Measurements from ENCODE around the gene MAP2K2.
A peak's percentile ranks its signal among the peaks of the same experiment; 100 is the strongest.

The MAP2K2 gene

GRCh38 chr19:4065430-4066175, 58.3 kb downstream of the MAP2K2 start:
- CTCF ChIA-PET, result no interaction called here
- TF ChIP-seq CTCF (conservative IDR thresholded peaks at IDR 0.05; ENCODE audit: low read depth), result no peak
- POLR2A ChIA-PET (ENCODE audit: low non-redundant PET), result interaction anchor here (0.5 kb wide), 1 partner anchor 314 kb away, joined by 4 read pairs; no protein-coding TSS in a partner anchor
- peak; percentile 97 for DNase-seq (ENCODE audit: low spot score)
- peak overlapping the region; percentile 98 for H3K27ac ChIP-seq

DNA sequence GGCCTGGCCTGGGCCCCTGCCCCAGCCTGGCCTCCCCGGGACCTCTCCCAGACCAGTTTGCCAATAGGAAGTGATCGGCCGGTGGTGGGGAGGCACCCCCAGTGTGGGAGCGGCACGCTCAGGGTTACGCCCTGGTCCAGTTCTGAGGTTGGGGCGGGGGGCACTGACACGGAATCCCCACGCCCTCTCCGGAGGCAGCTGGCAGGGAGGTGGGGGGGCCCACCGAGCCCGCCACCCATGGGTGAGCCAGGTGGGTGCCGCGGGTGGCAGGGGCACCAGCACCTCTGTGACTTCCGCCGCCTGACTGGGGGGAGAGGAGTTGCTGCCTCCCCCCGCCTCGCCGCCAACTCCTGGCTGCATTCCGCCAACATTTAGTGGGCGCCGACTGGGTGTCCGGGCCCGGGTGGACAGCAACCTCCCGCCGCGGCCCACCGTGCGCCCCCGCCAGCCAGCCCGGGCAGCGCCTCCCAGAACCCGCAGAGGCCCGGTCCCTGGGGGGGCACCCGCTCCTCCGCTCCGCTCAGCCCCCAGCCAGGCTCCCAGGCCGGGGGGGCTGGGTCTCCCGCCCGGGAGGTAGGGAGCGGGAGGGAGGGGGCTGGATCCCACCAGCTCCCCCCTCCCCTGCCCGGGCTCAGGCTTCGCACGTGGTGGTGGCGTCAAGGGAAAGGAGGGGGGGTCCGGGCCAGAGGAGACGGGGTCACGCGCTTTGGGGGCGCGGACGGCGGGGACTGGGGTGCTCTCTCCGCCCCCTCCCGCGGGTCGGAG, 59.2 kb downstream of the MAP2K2 start:
- TF ChIP-seq CTCF (conservative IDR thresholded peaks at IDR 0.05; ENCODE audit: low read depth), result no peak
- peak overlapping the region; percentile 98 for H3K27ac ChIP-seq
- DNase-seq (ENCODE audit: low spot score), result no peak
- CTCF ChIA-PET, result interaction anchor here (0.5 kb wide), 1 partner anchor 278 kb away, joined by 3 read pairs; no protein-coding TSS in a partner anchor
- POLR2A ChIA-PET (ENCODE audit: low non-redundant PET), result no interaction called here

GRCh38 chr19:4064149-4064495, 59.8 kb downstream of the MAP2K2 start:
- no peak for TF ChIP-seq CTCF (conservative IDR thresholded peaks at IDR 0.05; ENCODE audit: low read depth)
- DNase-seq (ENCODE audit: low spot score), result no peak
- H3K27ac ChIP-seq, result peak overlapping the region; percentile 98
- POLR2A ChIA-PET (ENCODE audit: low non-redundant PET), result no interaction called here
- CTCF ChIA-PET, result interaction anchor here (0.6 kb wide), 1 partner anchor 138 kb away, joined by 3 read pairs; no protein-coding TSS in a partner anchor

DNA sequence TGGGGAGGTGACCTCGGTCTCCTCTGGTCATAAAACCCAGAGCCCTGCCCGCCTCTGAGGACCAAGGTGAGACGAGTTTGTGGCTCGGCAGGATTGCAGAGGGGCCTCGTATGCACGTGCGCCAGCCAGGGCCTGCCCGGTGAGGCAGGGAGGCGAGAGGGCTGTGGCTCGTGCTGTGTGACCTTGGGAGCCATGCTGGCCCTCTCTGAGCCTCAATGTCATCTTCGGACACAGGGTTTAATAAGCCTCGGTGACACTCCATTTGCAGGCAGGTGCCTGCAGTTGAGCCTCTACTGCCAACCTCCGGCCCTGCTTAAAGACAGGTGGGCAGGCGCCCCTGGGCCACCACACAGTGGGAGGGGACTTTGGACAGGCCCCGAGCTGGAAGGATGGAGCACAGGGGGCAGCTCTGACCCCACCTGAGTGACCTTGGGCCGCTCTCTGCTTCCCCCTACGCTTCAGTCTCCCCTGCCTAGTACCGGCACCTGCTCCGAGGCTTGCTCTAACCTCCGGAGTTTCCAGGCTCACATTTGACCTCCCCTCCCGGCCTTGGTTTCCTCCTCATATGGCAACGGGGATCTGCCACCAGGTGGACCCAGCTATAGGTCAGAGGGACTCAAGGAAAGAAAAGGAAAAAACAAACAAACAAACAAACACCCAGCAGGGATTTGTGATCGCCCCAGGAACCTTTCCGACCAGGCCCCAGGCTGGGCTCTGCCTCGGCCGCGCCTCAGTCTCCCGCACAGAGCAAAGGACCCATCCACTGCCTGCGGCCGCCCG, 60.4 kb downstream of the MAP2K2 start:
- ChIA-PET POLR2A (ENCODE audit: low non-redundant PET) (no interaction called here), CTCF (interaction anchor here (0.6 kb wide), 1 partner anchor 139 kb away, joined by 3 read pairs; no protein-coding TSS in a partner anchor)
- no peak for DNase-seq (ENCODE audit: low spot score)
- TF ChIP-seq CTCF (conservative IDR thresholded peaks at IDR 0.05; ENCODE audit: low read depth), result no peak
- peak overlapping the region; percentile 98 for H3K27ac ChIP-seq

- no peak for TF ChIP-seq CTCF (conservative IDR thresholded peaks at IDR 0.05; ENCODE audit: low read depth)
- no peak for DNase-seq (ENCODE audit: low spot score)
- ChIA-PET POLR2A (ENCODE audit: low non-redundant PET) (no interaction called here), CTCF (no interaction called here)
- H3K27ac ChIP-seq, result peak overlapping the region; percentile 98
Measured at GRCh38 chr19:4062419-4063368, 61.2 kb downstream of the MAP2K2 start.

Data from RWPE1 (cell line).